PC-3 (cell line): ENCODE results near the gene KRT28. TPM values are rescaled to one million over a fixed set of nuclear protein-coding genes. Genes with fewer than 3 reads are reported as not detected.

ENCODE experiments used
- ATAC-seq: fragments of 200-7000 bp; cut with Tn5 transposase; 2 replicates; pipeline ENCODE4 v1.9.1; 2020; ENCODE audit warnings: mild to moderate bottlenecking, moderate library complexity
- BruUV-seq: library from RNA; stranded (reverse); fragments of 400-500 nt; replicated peaks from 2 replicates; lab custom pipeline; 2021; lab: Mats Ljungman, UMichigan
- CTCF ChIA-PET: fragments of 300-600 bp; sonication (Branson Sonifier 250); formaldehyde crosslinking; loops from one replicate; lab custom pipeline; 2022; ENCODE audit warnings: antibody characterized with exemption; lab: Charles Lee
- POLR2A ChIA-PET: fragments of 300-600 bp; sonication (Branson Sonifier 250); formaldehyde crosslinking; loops from one replicate; lab custom pipeline; 2022; ENCODE audit warnings: antibody characterized with exemption; ENCODE audit not compliant: unreplicated experiment; lab: Charles Lee
- DNase-seq: peaks from one replicate; pipeline ENCODE4 v3.0.0-alpha.2; 2015
- H2AFZ ChIP-seq: fragments of 300-600 bp; sonication (generic); 2 replicates; pipeline ENCODE4 v1.6.0; 2016; ENCODE audit warnings: antibody characterized with exemption, low read length
- H3F3A ChIP-seq: fragments of 300-600 bp; sonication (generic); one replicate; pipeline ENCODE4 v1.6.0; 2017; ENCODE audit warnings: antibody characterized with exemption, low read length, control low read depth, mild to moderate bottlenecking; ENCODE audit not compliant: unreplicated experiment
- H3K27ac ChIP-seq: fragments of 300-600 bp; sonication (generic); 2 replicates; pipeline ENCODE4 v1.5.1; 2016; ENCODE audit warnings: mild to moderate bottlenecking, low read length
- H3K27me3 ChIP-seq: fragments of 300-600 bp; sonication (generic); 2 replicates; pipeline ENCODE4 v1.6.1; 2016; ENCODE audit warnings: low read length, mixed read lengths
- H3K36me3 ChIP-seq: fragments of 300-600 bp; sonication (generic); 2 replicates; pipeline ENCODE4 v1.6.1; 2016; ENCODE audit warnings: low read depth, mixed run types, low read length, mixed read lengths
- H3K4me1 ChIP-seq: fragments of 300-600 bp; sonication (generic); 2 replicates; pipeline ENCODE4 v1.5.1; 2016; ENCODE audit warnings: low read length; ENCODE audit not compliant: insufficient read depth
- H3K4me2 ChIP-seq: fragments of 300-600 bp; sonication (generic); 2 replicates; pipeline ENCODE4 v1.6.0; 2016; ENCODE audit warnings: low read length
- H3K4me3 ChIP-seq: fragments of 300-600 bp; sonication (generic); 2 replicates; pipeline ENCODE4 v1.5.1; 2016; ENCODE audit warnings: mild to moderate bottlenecking, low read length, mixed read lengths
- H3K79me2 ChIP-seq: fragments of 300-600 bp; sonication (generic); 2 replicates; pipeline ENCODE4 v1.6.1; 2017; ENCODE audit warnings: low read length, mixed read lengths
- H3K9ac ChIP-seq: fragments of 300-600 bp; sonication (generic); 2 replicates; pipeline ENCODE4 v1.6.0; 2016; ENCODE audit warnings: mild to moderate bottlenecking, low read length
- H3K9me2 ChIP-seq: fragments of 300-600 bp; sonication (generic); replicated peaks from 2 replicates; pipeline ENCODE4 v1.6.1; 2016; ENCODE audit warnings: mixed run types, low read length, mixed read lengths
- H3K9me3 ChIP-seq: fragments of 300-600 bp; sonication (generic); 2 replicates; pipeline ENCODE4 v1.6.1; 2016; ENCODE audit warnings: low read length, mixed read lengths
- H4K20me1 ChIP-seq: fragments of 300-600 bp; sonication (generic); 2 replicates; pipeline ENCODE4 v1.6.1; 2016; ENCODE audit warnings: low read length, mixed read lengths
- CTCF ChIP-seq: fragments of 300-600 bp; sonication (generic); conservative IDR thresholded peaks from 2 replicates; pipeline ENCODE4 v1.5.1; 2017; ENCODE audit warnings: antibody characterized with exemption, low read depth, mild to moderate bottlenecking, low read length
- EZH2 ChIP-seq: fragments of 300-600 bp; sonication (generic); IDR thresholded peaks from one replicate; pipeline ENCODE4 v1.6.1; 2017; ENCODE audit warnings: antibody characterized with exemption, mild to moderate bottlenecking, low read length; ENCODE audit not compliant: unreplicated experiment
- EZH2phosphoT487 ChIP-seq: fragments of 300-600 bp; sonication (generic); IDR thresholded peaks from 2 replicates; pipeline ENCODE4 v1.6.1; 2018; ENCODE audit warnings: mild to moderate bottlenecking, antibody characterized with exemption, low read length, borderline replicate concordance
- intact Hi-C: fragments of 100-400 bp; cut with micrococcal nuclease; formaldehyde crosslinking; loops from 2 replicates; pipeline ENCODE4 v1.9.0; 2023
- total RNA-seq: library from RNA; depleted of rRNA; stranded (reverse); fragments of >200 nt; gene quantifications from 2 replicates; pipeline ENCODE4 v1.2.3, GENCODE V29; 2014

KRT28 gene
- total RNA-seq, 1 experiment from 2014 or later = not detected

- Histone ChIP-seq H3K9me2 (no peaks in the 10 kb centered on the region), H3K36me3 (no peaks in the 10 kb centered on the region), H3K9me3 (no peaks in the 10 kb centered on the region), H3K27me3 (no peaks in the 10 kb centered on the region), H4K20me1 (no peaks in the 10 kb centered on the region), H3K27ac (0 out of 2 replicates have a peak overlapping the region, but pooled peaks have one; percentile 3), H3K4me2 (no peak overlapping the region), H3K79me2 (no peaks in the 10 kb centered on the region), H2AFZ (no peak overlapping the region), H3K4me3 (no peak overlapping the region), H3K4me1 (peaks cover 10% of the 10 kb centered on the region; the same call in 1 of the 2 replicates), H3F3A (no peaks in the 10 kb centered on the region), H3K9ac (no peak overlapping the region)
- ChIA-PET POLR2A (no interaction called here), CTCF (no interaction called here)
- intact Hi-C loops = no loop called here
- TF ChIP-seq EZH2phosphoT487 (no peak), CTCF (no peak), EZH2 (no peak)
- ATAC-seq (no peak), DNase-seq (no peak)
- no TSS peak for BruUV-seq
Observed at GRCh38 chr17:40828454-40829044, 28.8 kb upstream of the KRT28 start.

- Histone ChIP-seq H3K27me3 (no peaks in the 10 kb centered on the region), H3K4me2 (0 out of 2 replicates have a peak overlapping the region, but pooled peaks have one; percentile 31), H3K79me2 (no peaks in the 10 kb centered on the region), H4K20me1 (no peaks in the 10 kb centered on the region), H3K27ac (0 out of 2 replicates have a peak overlapping the region, but pooled peaks have one; percentile 3), H3K4me1 (peaks cover 10% of the 10 kb centered on the region; the same call in 1 of the 2 replicates), H3K4me3 (no peak overlapping the region), H3K9me3 (no peaks in the 10 kb centered on the region), H3K36me3 (no peaks in the 10 kb centered on the region), H3K9me2 (no peaks in the 10 kb centered on the region), H2AFZ (0 out of 2 replicates have a peak overlapping the region, but pooled peaks have one; percentile 50), H3F3A (no peaks in the 10 kb centered on the region), H3K9ac (no peak overlapping the region)
- intact Hi-C loops = no loop called here
- DNase-seq (peak; percentile 52), ATAC-seq (peak; percentile 56)
- ChIA-PET POLR2A (no interaction called here), CTCF (no interaction called here)
- TF ChIP-seq EZH2 (no peak), EZH2phosphoT487 (no peak), CTCF (no peak)
- BruUV-seq = no TSS peak
Observed at GRCh38 chr17:40827746-40828453, 28.1 kb upstream of the KRT28 start.

GRCh38 chr17:40825599-40825998 is 25.8 kb upstream of the KRT28 start:
- POLR2A ChIA-PET = no interaction called here
- no peak overlapping the region for H2AFZ ChIP-seq

More at GRCh38 chr17:40825599-40825998, 25.8 kb upstream of the KRT28 start:
- H3K27ac ChIP-seq = no peak overlapping the region
- no TSS peak for BruUV-seq
- H3K79me2 ChIP-seq = 0 out of 2 replicates have a peak, but pooled peaks cover under 1% of the 10 kb centered on the region
- ATAC-seq = no peak
- CTCF ChIA-PET = no interaction called here
- H4K20me1 ChIP-seq = no peaks in the 10 kb centered on the region
- no peaks in the 10 kb centered on the region for H3K9me2 ChIP-seq
- H3F3A ChIP-seq = no peaks in the 10 kb centered on the region
- no peak overlapping the region for H3K4me3 ChIP-seq
- DNase-seq = no peak
- no peaks in the 10 kb centered on the region for H3K27me3 ChIP-seq
- TF ChIP-seq CTCF (no peak), EZH2phosphoT487 (no peak), EZH2 (no peak)
- intact Hi-C loops = no loop called here
- H3K4me2 ChIP-seq = no peak overlapping the region
- no peaks in the 10 kb centered on the region for H3K36me3 ChIP-seq
- no peak overlapping the region for H3K9ac ChIP-seq
- H3K4me1 ChIP-seq = peaks cover 21% of the 10 kb centered on the region; the same call in 1 of the 2 replicates
- H3K9me3 ChIP-seq = no peaks in the 10 kb centered on the region
